ENCODE results near the gene MOK.
A peak's percentile ranks its signal among the peaks of the same experiment; 100 is the strongest.
"Not testable (repeated sequence)": the region's sequence is repeated elsewhere in the genome, so short reads cannot be mapped to it uniquely, and the experiment has no call there.

Gene MOK

GRCh38 chr14:102333795-102334705 lies 29.1 kb upstream of the MOK start:
- TF ChIP-seq GATA1 (IDR thresholded peaks at IDR 0.05; ENCODE audit: low read depth, low read length): no peak

GRCh38 chr14:102333390-102333789 lies 28.4 kb upstream of the MOK start:
- DNase-seq: no peak
- TF ChIP-seq GATA1 (IDR thresholded peaks at IDR 0.05; ENCODE audit: low read depth, low read length): no peak
- no peak for TF ChIP-seq POLR2A (IDR thresholded peaks at IDR 0.05; ENCODE audit: low read length)

More at GRCh38 chr14:102333795-102334705, 29.1 kb upstream of the MOK start:
- no peak for DNase-seq

- no peak for DNase-seq
- TF ChIP-seq POLR2A (IDR thresholded peaks at IDR 0.05; ENCODE audit: low read length): no peak
- TF ChIP-seq GATA1 (IDR thresholded peaks at IDR 0.05; ENCODE audit: low read depth, low read length): no peak
Measured at GRCh38 chr14:102330806-102331205, 25.8 kb upstream of the MOK start.

- DNase-seq: not testable (repeated sequence)
Measured at GRCh38 chr14:102329381-102329780, 24.4 kb upstream of the MOK start.

GRCh38 chr14:102326583-102326982 lies 21.6 kb upstream of the MOK start:
- no peak for DNase-seq
- TF ChIP-seq GATA1 (IDR thresholded peaks at IDR 0.05; ENCODE audit: low read depth, low read length): no peak
- TF ChIP-seq POLR2A (IDR thresholded peaks at IDR 0.05; ENCODE audit: low read length): no peak

- DNase-seq: no peak
- no peak for TF ChIP-seq GATA1 (IDR thresholded peaks at IDR 0.05; ENCODE audit: low read depth, low read length)
- TF ChIP-seq POLR2A (IDR thresholded peaks at IDR 0.05; ENCODE audit: low read length): no peak
Measured at GRCh38 chr14:102325791-102326345, 20.9 kb upstream of the MOK start.

- TF ChIP-seq GATA1 (IDR thresholded peaks at IDR 0.05; ENCODE audit: low read depth, low read length) (no peak), POLR2A (IDR thresholded peaks at IDR 0.05; ENCODE audit: low read length) (no peak)
- peak; percentile 57 to 59 for DNase-seq
Measured at GRCh38 chr14:102323102-102323501, 18.1 kb upstream of the MOK start.

GRCh38 chr14:102321456-102322422 lies 16.8 kb upstream of the MOK start:
- TF ChIP-seq POLR2A (IDR thresholded peaks at IDR 0.05; ENCODE audit: low read length): no peak
- DNase-seq: no peak

- DNase-seq: no peak
- TF ChIP-seq GATA1 (IDR thresholded peaks at IDR 0.05; ENCODE audit: low read depth, low read length) (no peak), POLR2A (IDR thresholded peaks at IDR 0.05; ENCODE audit: low read length) (no peak)
Measured at GRCh38 chr14:102320671-102321455, 15.9 kb upstream of the MOK start.

GRCh38 chr14:102320033-102320660 lies 15.2 kb upstream of the MOK start:
- peak; percentile 73 to 79 for DNase-seq
- no peak for TF ChIP-seq GATA1 (IDR thresholded peaks at IDR 0.05; ENCODE audit: low read depth, low read length)
- peak; percentile 25 for TF ChIP-seq POLR2A (IDR thresholded peaks at IDR 0.05; ENCODE audit: low read length)

- DNase-seq: peak; percentile 93 to 95
- TF ChIP-seq POLR2A (IDR thresholded peaks at IDR 0.05; ENCODE audit: low read length) (peak; percentile 46), GATA1 (IDR thresholded peaks at IDR 0.05; ENCODE audit: low read depth, low read length) (no peak)
Measured at GRCh38 chr14:102319351-102320032, 14.5 kb upstream of the MOK start, which contains the start of gene ZNF839. TSS of gene ZNF839 (plus strand) at chr14:102319746. CDS start at chr14:102319766, 20 bp downstream.

- no peak for DNase-seq
- no peak for TF ChIP-seq GATA1 (IDR thresholded peaks at IDR 0.05; ENCODE audit: low read depth, low read length)
- no peak for TF ChIP-seq POLR2A (IDR thresholded peaks at IDR 0.05; ENCODE audit: low read length)
Measured at GRCh38 chr14:102318781-102319276, 13.9 kb upstream of the MOK start.
